ENCODE results near the gene FXYD6.
"Not testable (repeated sequence)": the region's sequence is repeated elsewhere in the genome, so short reads cannot be mapped to it uniquely, and the experiment has no call there.

Gene FXYD6

DNA sequence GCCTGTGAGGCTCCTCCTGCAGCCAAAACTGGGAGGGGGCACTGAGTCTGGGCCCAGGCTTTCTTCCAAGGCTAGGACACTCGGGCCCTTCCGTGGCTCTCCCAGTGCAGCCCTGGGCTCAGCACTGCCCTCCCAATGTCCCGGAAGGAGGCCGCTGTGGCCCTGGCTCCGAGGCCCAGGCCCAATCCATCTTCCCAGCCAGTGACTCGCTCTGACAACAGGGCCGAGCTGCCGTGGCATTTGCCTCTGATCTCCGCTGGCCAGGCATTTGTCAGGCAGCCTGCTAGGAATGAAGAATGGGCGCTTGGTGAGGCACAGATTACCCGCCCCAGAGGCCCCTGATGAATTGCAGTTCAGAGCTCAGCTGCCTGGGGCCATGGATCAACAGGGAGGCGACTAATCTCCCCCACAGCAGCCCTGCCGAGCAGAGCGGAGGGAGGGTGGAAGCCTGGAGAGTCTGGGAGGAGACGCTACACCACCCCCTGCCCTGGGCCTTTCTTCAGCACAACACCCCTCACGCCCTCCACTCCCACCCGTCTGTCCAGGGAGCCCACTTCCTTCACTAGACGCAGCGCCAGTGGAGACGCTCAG is 60.2 kb downstream of the FXYD6 start:
- no peak for DNase-seq (ENCODE audit: low read depth)

DNA sequence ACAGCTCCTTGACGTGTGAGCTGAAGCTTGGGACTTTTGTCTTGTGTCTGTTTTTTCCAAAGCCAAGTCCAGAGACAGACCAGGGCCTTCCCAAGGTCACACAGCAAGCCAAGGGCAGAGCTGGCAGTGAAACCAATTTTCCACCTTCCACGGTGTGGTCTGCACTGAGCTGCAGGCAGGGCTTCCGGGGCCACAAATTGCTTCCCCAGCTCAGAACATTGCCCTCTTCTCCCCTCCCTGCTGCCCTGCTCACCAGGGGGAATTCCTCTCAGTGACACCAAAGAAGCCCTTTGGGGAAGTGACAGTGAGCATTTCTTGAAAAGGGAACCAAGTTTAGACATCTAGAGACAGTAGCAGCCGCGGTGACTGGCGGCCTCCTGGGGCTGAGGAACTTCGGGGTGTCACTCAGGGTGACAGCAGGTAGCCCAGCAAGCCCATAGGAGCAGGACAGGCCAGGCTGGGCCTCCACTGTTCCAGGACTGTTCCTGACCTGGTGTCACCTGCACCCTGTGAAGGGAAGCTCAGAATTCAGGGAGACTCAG is 61.1 kb downstream of the FXYD6 start:
- DNase-seq (ENCODE audit: low read depth) = peak; percentile 67

DNA sequence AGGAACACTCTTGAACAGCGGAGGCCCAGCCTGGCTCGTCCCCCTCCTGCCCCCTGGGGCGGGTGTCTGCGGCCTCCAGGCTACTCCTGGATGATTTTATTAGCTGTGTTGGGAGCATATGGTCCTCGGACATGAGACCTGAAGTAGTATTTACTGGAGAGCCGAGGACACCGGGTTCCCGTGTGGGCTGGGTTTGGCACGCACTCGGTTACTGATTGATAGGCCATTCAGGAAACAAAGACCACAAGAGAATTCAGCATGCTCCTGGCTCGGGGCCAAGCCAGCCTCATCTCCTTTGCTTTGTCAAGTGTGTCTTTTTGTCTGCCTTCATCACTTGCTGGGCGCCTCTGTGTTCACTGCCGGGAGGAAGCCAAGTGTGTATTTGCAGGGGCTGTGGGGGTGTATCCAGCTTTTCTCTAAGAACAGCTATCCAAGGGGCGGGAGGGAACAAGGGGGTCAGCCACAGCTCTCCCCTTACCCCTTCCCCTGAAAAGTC is 61.6 kb downstream of the FXYD6 start:
- DNase-seq (ENCODE audit: low read depth) = peak; percentile 49

DNA sequence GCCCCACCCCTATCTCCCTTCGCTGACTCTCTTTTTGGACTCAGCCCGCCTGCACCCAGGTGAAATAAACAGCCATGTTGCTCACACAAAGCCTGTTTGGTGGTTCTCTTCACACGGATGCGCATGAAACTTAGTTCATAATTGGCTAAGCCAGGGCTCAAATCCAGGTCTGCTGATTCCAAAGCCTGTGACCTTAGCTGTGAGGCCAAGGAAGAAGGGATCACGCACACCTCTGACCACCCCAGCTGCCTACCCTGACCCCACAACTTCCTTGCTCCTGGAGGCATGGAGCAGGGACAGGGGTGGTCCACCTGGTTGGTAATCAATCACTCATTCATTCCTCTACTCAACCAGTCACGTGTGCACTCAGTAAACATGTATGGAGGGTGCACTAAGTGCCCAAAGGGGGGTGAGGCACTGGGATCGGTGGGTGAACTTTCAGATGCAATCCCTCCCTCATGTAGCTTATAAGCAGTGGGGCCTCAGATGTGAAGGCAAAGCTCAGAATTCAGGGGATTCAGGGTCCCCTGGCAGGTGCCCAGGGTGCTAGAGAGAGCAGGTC is 62.2 kb downstream of the FXYD6 start:
- no peak for DNase-seq (ENCODE audit: low read depth)

DNA sequence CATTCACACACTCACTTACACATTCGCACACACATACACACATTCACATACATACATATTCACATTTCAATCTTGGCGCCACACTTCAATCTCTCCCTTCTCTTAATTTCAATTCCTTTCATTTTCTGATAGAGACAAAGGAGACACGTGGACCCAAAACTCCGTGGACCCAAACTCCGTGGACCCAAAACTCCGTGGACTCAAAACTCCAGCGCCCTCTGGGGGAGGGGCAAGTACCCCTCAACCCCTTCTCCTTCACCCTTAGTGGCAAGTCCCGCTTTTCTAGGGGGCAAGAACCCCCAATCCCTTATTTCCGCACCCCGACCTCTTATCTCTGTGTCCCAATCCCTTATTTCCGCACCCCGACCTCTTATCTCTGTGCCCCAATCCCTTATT is 66.4 kb downstream of the FXYD6 start:
- not testable (repeated sequence) for DNase-seq (ENCODE audit: low read depth)

DNA sequence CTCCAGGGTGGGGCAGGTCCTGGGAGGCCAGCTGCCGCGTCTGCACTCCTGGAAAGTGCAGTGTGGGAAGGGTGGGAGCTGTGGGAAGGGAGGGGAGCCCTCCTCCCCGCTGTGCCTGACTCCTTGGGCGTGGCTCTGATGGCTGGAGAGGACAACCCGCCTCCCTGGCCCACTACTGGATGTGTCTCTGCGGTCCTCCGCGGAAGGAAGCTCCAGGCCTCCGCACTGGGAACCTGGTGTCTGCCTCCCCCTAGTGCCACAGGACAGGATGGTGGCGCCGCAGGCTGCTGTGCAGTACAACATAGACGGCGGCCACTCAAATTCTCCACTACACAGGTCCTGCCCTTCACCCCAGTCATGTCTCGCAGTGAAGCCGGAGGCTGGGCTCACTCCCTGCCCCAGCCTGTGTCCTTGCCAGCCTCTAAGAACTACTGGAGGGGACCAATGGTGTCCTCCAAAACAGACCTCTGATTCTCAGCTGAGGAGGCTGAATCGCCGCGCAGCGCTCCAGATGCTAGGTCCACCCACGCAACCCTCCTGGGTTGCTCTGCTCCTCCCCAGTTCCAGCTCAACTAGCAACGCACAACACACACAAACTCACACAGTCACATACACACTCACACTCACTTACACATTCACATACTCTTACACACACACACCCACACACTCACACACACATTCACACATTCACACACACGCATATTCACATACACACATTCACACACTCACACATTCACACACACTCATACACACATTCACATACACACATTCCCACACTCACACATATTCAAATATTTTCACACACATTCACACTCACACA is 67.0 kb downstream of the FXYD6 start:
- no peak for DNase-seq (ENCODE audit: low read depth)

DNA sequence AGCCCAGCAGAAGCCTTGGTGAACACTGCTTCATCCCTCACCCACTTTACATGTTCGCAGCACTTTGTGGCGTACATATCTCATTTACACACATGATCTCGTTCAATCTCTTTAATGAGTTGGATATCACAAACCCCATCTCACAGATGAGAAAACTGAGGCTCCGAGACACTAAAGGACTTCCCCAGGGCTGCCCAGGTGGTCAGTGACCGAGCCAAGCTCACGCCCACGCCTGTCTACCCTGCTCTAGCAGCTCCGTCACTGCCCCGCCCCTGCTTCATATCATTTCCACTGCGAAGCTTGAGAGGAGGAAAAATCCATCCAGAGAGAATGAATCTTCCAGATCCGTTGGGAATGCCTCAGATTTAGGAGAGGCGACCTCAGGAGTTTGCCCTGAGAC is 67.7 kb downstream of the FXYD6 start:
- no peak for DNase-seq (ENCODE audit: low read depth)

DNA sequence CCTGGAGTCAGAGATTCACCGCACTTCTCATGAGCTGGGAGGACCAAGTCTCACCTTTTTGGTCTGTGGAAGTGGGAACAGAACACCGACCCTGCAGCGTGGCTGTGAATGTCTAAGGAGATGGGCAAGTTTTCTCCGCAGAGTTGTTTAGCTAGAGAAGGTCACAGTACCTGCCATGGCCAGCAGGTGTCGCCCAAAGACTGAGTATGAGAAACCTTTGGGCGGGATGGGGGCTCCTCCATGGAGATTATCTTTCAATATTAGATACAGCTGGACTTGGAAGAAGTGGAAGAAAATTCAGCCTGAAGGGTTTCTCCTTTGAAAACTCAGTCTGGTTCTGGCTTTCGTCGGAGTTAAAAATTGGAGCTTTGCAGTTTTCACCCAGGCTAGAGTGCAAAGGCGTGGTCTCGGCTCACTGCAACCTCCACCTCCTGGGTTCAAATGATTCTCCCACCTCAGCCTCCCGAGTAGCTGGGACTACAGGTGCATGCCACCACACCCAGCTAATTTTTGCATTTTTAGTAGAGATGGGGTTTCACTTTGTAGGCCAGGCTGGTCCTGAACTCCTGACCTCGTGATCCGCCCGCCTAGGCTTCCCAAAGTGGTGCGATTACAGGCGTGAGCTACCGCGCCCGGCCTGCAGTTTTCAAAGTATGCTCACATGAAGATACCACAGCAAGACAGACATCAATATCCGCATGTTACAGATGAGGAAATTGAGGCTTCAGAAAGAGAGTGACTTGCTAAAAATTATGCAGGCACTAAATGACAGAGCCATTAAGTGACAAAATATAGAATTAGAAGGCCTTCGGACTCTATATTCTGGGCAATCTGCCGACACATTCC is 68.8 kb downstream of the FXYD6 start:
- peak; percentile 65 for DNase-seq (ENCODE audit: low read depth)

DNA sequence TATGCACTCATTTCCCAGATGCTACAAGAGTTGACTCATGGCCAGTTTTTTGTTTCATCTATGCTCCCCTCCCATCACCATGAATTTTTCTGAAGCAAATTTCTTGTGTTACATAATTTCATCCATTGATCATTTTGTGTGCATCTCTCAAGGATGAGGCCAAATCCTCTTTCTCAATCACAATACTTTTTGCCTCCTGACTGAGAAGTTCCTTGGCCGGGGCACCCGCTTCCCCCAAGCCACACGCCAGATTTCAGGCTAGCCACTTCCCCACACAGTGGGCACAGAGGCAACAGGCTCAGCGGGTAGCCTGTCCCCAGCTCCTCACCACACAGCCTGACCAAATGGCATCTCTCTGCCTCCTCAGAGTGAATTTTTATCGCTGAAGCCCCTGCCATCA is 69.6 kb downstream of the FXYD6 start:
- DNase-seq (ENCODE audit: low read depth) = no peak

DNA sequence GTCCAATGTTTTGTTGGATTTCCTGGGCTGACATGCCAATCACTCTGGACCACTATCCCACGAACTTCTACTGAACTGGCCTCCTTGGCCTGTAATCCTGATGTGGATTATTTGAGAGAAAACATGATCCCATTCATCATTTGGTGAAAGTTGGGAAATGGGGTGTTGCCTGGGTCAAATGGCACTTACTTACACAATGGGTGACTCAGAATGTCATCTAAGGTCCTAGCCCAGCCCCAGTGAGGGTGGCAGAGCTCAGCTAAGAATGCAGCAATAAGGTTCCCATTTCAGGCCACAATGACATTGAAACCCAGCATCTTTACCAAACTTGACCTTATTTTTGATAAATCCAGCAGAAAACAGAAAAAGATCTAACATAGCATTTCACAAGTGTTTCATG is 71.4 kb downstream of the FXYD6 start:
- no peak for DNase-seq (ENCODE audit: low read depth)

DNA sequence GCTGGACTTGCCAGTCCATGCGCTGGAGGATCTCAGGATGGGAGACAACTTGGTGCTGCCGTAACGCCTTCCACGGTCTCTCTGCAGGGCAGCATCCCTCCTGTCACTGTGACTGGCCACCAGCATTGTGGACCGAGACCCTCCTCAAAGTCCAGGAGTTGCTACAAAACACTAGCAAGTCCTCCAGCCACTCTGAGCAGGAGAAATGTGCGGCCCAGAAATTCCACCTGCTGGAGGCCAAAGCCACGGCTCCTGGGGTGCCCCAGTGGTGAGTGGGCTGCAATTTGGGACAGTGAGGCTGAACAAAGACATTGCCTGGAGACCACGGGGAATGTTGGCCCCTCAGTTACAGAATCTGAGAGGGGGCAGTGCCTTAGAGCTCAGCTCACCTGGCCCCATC is 72.6 kb downstream of the FXYD6 start:
- no peak for DNase-seq (ENCODE audit: low read depth)

DNA sequence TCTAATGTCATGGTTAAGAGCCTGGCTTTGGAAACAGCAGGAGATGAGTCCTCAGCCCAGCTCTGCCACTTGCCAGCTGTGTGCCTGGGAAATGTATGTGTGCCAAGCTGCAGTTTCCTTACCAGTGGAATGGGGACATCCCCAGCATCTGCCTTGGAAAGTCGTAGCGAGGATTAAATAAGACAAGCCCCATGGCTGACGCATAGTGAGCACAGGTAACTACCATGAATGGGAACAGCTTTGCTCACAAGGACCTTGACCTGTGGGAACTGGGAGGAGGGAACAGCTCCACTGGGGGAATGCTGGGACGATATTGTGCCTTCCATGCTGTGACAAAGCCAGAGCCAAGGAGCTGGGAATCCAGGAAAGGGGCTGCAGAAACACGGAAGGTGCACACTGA is 76.8 kb downstream of the FXYD6 start:
- no peak for DNase-seq (ENCODE audit: low read depth)

DNA sequence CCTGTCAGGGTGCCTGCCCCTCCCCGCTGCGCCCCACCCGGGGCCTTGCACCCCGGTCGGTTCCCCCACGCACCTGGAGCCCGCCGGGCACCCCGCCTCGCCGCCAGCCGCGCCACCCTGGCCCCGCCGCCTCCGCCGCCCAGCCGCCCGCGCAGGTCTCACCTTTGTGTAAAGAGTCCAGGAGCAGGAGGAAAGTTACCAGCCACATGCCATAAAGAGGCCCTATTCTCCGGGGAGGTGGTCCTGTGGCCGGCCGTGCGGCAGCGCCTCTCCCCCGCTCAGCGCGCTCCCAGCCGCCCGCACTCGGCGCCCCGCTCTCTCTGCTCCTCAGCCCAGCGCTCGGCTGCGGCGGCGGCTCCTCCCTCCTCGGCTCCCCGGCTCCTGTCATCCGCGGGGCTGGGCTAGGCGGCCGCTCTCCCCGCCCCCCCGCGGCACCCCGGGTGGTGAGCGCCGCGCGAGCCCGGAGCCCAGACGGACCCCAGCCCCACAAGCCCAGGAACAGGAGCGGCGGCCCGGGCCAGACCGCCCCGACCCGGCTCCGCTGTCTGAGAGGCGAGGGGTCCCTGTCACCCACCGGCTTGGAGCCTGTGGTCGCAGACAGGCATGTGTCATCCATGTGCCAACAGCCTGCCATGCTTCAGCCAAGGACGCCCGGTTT is 79.5 kb downstream of the FXYD6 start, which contains the start of gene DSCAML1:
Gene DSCAML1, minus strand, starts transcription at position 345 of the 658 bp plus-strand sequence. Its CDS starts 137 bp downstream, at position 208.
- DNase-seq (ENCODE audit: low read depth) = peak; percentile 29

DNA sequence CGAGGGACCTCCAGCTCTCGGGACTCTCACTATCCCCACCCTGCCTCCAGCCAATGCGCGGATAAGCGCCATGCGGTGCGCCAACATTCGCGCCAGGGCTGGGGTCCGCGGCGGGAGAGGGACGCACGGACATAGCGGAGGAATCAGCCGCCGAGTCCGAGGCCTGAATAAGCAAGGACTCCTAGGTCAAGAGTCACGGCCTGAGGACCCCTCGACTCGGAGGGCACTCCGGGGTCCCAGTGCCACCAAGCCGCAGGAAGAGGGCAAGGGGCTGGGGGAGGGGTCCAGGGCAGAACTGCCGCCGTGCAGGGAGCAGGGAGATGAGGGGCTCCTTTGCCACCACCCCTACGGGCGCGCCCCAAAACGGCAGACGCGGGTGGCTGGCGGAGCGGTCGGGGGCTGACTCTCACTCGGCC is 80.0 kb downstream of the FXYD6 start:
- no peak for DNase-seq (ENCODE audit: low read depth)

DNA sequence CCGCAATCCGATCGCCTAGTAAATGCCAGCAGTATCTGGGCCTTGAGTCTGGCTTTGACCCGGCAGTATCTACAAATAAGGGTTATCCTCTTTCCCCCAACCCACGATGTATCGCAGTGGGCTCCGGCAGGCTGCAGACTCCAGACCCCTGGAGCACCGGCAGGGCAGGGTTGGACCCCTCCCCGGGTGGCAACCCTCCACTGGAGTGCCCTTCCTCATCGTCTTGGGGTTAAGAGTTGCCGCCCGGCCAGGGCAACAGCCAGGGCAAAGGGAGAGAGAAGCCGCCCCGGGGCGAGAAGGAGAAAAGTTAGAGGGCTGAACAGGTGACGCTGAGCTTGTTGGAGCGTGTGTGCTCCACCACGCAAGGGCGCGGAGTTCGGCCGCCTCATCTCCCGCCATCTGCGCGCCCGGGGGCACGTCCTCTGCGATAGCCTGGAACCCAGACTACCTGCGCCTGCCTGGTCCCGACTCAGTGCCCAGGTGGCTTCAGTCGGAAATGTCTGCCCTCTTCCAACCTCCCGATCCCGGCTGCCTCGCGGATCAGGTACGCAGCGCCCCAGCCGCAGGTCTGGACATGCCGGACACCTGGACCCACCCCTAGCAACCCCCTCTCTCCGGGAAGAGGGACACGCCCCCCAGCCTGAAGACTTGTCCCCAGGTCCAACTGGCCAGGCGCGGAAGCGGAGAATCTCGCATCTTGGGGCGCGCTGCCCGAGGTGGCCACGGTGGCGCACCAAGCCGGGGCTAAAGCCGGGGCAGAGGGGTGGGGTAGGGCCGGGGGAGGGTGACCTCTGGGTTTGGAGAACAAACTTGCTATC is 80.6 kb downstream of the FXYD6 start:
- no peak for DNase-seq (ENCODE audit: low read depth)

DNA sequence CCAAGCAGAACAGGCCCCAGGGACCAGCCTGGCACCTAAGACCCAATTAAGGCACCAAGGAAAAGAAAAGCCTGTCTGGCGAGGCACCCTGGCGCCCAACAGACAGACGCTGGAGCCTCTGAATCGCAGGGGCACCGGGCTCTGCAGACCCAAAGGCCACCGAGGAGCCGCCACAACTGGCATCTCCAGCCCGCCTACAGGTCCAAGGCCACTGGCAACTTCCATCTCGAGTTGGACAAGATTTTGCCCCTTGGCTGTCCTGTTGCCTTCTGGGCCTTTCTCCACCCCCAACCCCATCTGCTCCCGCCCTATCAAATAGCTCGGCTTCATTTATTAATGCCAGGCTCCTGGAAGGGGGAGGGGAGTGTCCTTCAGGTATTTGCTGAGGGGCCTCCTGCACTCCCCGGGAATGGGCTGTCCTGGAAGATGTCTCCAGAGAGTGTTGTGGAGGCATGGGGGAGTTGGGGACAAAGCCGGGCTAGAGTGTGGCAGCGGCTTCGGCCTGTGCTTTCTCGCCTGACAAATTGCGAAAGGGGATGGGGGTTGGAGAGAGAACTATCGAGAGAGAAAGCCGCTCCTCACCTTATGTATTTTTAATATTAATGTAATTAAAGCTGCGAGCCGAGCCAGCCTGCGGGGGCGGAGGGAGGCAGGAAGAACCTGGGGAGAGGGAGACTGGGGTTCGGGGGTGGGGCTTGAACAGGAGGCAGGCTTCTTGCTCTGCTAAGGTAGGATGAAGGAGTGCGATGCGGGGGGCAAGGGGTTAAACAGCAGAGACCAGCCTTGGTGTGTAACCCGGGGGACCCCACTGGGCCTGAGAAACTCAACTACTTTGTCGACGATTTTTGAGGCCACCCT is 81.5 kb downstream of the FXYD6 start:
- no peak for DNase-seq (ENCODE audit: low read depth)

DNA sequence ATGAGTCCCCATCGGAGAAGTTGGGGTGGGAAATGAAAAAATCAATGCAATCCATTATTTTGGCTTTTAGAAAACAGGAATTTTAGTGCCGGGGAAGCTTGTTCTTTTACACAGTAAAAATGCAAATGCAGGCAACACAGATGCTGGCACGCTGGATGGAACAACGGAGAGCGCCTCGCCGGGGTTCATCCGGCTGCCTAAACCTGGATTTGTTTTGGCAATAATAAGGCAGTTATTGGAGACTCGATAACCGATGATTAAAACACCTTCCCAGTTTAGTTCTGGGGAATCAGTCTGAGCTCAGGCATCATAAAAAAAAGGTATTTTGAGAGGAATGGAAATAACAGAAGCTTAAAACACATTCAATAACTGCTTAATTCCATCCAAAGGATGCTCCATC is 82.3 kb downstream of the FXYD6 start:
- DNase-seq (ENCODE audit: low read depth) = no peak

DNA sequence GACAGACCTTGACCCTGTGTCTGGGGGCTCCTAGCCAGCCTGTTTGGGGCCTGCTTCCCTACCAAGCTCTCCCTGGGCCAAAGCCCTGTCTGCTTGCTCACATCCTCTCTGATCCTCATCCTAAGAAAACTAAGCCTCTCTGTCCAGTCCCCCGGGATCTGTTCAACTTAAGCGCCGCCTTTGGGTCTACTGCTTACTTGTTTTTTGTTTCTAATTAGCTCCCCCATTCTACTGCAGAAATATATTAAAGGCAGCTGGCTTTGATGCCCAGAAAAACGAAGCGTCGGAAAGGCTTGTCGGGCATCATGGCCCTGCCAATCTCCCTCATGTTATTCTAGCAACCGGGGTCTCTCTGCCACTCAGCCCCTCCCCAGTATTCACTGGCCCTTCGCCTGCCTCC is 82.9 kb downstream of the FXYD6 start:
- DNase-seq (ENCODE audit: low read depth) = no peak

DNA sequence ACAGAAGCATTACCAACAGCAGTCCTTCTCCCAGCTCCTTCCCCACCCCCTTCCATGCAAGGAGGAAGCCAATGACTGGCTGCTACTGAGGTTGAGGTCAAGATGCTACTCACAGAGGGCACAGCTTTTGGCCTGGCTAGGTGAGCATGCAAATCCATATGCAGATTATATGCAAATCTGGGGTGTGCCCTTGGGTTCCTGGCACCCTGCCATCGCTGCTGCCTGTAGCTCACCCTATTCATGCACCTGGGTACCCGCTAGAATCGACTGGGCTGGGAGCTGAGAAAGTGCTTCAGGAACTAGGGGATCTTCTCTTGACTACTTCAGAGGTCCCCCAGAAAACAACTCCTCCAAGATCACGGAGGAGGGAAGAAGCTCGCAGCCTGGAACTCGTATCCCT is 83.5 kb downstream of the FXYD6 start:
- no peak for DNase-seq (ENCODE audit: low read depth)

DNA sequence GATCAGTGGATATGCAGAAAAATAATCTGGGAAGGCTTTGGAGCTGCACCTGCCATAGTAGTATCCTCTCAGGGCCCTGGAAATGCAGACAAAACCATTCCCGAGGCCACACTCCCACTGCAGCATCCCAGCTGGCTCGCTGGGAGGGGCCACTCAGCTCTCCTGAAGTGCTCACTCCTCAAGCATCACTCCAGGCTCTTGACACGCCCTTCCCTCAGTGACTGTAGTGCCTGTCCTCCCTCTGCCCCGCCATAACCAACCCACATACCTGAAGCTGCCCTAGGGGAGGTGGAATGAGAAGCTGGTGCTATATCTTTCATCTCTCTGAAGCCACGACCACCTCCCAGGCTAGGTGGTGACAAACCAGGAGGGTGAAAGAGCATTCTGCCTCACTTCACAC is 84.2 kb downstream of the FXYD6 start:
- DNase-seq (ENCODE audit: low read depth) = no peak
